GM19463 (cell line): ENCODE measurements around the gene DNALI1.

Experiments used
- ATAC-seq: cut with Tn5 transposase; IDR thresholded peaks from one replicate; pipeline ENCODE4 v1.9.1; 2021; ENCODE audit warnings: mild to moderate bottlenecking, moderate library complexity; ENCODE audit not compliant: unreplicated experiment

Gene DNALI1

GRCh38 chr1:37599940-37600339 lies 43.2 kb downstream of the DNALI1 start:
- ATAC-seq = no peak

GRCh38 chr1:37601441-37601840 lies 44.7 kb downstream of the DNALI1 start:
- no peak for ATAC-seq

GRCh38 chr1:37602750-37603694 lies 46.3 kb downstream of the DNALI1 start:
- ATAC-seq = no peak

- ATAC-seq = no peak
Observed at GRCh38 chr1:37605061-37605650, 48.4 kb downstream of the DNALI1 start.

GRCh38 chr1:37605806-37606474 lies 49.2 kb downstream of the DNALI1 start:
- ATAC-seq = no peak

- no peak for ATAC-seq
Observed at GRCh38 chr1:37606481-37607263, 49.9 kb downstream of the DNALI1 start.

GRCh38 chr1:37609002-37609401 lies 52.3 kb downstream of the DNALI1 start:
- no peak for ATAC-seq

GRCh38 chr1:37609994-37610393 lies 53.3 kb downstream of the DNALI1 start:
- ATAC-seq = no peak

GRCh38 chr1:37612186-37612585 lies 55.4 kb downstream of the DNALI1 start:
- ATAC-seq = no peak

- ATAC-seq = no peak
Observed at GRCh38 chr1:37614105-37614504, 57.4 kb downstream of the DNALI1 start.

GRCh38 chr1:37616330-37616729 lies 59.6 kb downstream of the DNALI1 start:
- ATAC-seq = no peak
